Measurements from ENCODE around the gene ATG4B.

DNA sequence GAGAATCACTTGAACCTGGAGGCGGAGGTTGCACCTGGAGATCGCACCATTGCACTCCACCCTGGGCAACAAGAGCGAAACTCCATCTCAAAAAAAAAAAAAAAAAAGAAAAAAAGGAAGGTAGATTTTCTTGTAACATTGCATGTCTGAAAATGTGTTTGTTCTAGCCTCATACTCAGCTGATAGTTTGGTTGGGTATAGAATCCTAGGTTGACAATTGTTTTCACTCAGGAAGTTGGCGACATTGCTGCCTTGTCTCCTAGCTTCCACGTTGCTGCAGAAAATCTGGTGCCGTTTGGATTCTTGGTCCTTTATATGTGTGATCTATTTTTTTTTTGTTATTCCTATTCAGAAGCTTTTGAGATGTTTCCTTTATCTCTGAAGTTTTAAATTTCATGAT, 69.0 kb downstream of the ATG4B start:
- TF ChIP-seq POLR2AphosphoS5 (IDR thresholded peaks at IDR 0.05) = no peak
- TF ChIP-seq, protein P1, sequence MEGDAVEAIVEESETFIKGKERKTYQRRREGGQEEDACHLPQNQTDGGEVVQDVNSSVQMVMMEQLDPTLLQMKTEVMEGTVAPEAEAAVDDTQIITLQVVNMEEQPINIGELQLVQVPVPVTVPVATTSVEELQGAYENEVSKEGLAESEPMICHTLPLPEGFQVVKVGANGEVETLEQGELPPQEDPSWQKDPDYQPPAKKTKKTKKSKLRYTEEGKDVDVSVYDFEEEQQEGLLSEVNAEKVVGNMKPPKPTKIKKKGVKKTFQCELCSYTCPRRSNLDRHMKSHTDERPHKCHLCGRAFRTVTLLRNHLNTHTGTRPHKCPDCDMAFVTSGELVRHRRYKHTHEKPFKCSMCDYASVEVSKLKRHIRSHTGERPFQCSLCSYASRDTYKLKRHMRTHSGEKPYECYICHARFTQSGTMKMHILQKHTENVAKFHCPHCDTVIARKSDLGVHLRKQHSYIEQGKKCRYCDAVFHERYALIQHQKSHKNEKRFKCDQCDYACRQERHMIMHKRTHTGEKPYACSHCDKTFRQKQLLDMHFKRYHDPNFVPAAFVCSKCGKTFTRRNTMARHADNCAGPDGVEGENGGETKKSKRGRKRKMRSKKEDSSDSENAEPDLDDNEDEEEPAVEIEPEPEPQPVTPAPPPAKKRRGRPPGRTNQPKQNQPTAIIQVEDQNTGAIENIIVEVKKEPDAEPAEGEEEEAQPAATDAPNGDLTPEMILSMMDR (IDR thresholded peaks at IDR 0.05) = no peak
- no peak for TF ChIP-seq POLR2A (IDR thresholded peaks at IDR 0.05)
